GM21367 (cell line): ENCODE results near the gene MX2.

Experiments used
- ATAC-seq: cut with Tn5 transposase; IDR thresholded peaks from one replicate; pipeline ENCODE4 v1.9.1; 2021; ENCODE audit not compliant: unreplicated experiment

MX2 gene

GRCh38 chr21:41363370-41364270 lies 1.8 kb downstream of the MX2 start:
- no peak for ATAC-seq

- no peak for ATAC-seq
Measured at GRCh38 chr21:41364308-41364707, 2.5 kb downstream of the MX2 start.

- no peak for ATAC-seq
Measured at GRCh38 chr21:41365377-41366107, 3.7 kb downstream of the MX2 start.

GRCh38 chr21:41366522-41367151 lies 4.8 kb downstream of the MX2 start:
- no peak for ATAC-seq

- ATAC-seq: no peak
Measured at GRCh38 chr21:41367301-41367944, 5.6 kb downstream of the MX2 start.

GRCh38 chr21:41367945-41368734 lies 6.3 kb downstream of the MX2 start:
- ATAC-seq: peak; percentile 50

- no peak for ATAC-seq
Measured at GRCh38 chr21:41368735-41369104, 6.9 kb downstream of the MX2 start.

- peak; percentile 31 for ATAC-seq
Measured at GRCh38 chr21:41369105-41369919, 7.5 kb downstream of the MX2 start.

GRCh38 chr21:41369920-41370839 lies 8.4 kb downstream of the MX2 start:
- ATAC-seq: no peak

- no peak for ATAC-seq
Measured at GRCh38 chr21:41370840-41371684, 9.2 kb downstream of the MX2 start.

GRCh38 chr21:41371685-41372030 lies 9.8 kb downstream of the MX2 start:
- no peak for ATAC-seq

- no peak for ATAC-seq
Measured at GRCh38 chr21:41373253-41373652, 11.4 kb downstream of the MX2 start.

- ATAC-seq: no peak
Measured at GRCh38 chr21:41373763-41374162, 11.9 kb downstream of the MX2 start.

- ATAC-seq: no peak
Measured at GRCh38 chr21:41374177-41374712, 12.4 kb downstream of the MX2 start.

- no peak for ATAC-seq
Measured at GRCh38 chr21:41374867-41375533, 13.2 kb downstream of the MX2 start.

- ATAC-seq: no peak
Measured at GRCh38 chr21:41375875-41376274, 14.0 kb downstream of the MX2 start.

- no peak for ATAC-seq
Measured at GRCh38 chr21:41377715-41378114, 15.9 kb downstream of the MX2 start.
